Erythroblast (primary cell): ENCODE results near the gene MAP6.

ENCODE experiments used
- GATA1 ChIP-seq: IDR thresholded peaks from 2 replicates; pipeline ENCODE4 v1.6.1; 2011; ENCODE audit warnings: low read depth, mild to moderate bottlenecking, control low read depth, low read length, moderate library complexity
- POLR2A ChIP-seq: IDR thresholded peaks from 2 replicates; pipeline ENCODE4 v1.6.1; 2011; ENCODE audit warnings: mild to moderate bottlenecking, low read length

DNA sequence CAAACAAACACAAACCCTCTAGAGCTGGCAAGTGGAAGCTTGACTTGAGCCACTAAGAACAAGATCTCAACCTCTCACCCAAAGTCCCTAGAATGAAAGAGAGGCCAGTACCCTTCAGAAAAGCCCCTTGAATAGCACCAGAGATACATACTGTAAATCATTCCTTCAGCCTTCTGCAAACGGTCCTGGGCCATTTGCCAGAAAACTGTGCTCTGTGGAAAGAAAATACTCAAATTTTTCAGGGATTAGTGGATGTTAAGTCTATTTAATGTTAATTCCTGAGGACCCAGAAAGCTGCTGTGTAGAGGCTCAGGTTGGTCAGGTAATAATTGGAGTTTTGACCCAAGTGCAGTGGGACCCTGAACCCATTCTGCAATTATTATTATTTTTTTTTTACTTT lies 89.9 kb downstream of the MAP6 start:
- TF ChIP-seq POLR2A (no peak), GATA1 (no peak)
